CD4-positive, alpha-beta T cell treated with Interleukin-17A for 1 hour (primary cell): ENCODE measurements around the gene MTLN.
"Not testable (repeated sequence)": the region's sequence is repeated elsewhere in the genome, so short reads cannot be mapped to it uniquely, and the experiment has no call there.

Experiments used
- DNase-seq: peaks from one replicate; pipeline ENCODE4 v3.0.0-alpha.2; 2020

Gene MTLN

DNA sequence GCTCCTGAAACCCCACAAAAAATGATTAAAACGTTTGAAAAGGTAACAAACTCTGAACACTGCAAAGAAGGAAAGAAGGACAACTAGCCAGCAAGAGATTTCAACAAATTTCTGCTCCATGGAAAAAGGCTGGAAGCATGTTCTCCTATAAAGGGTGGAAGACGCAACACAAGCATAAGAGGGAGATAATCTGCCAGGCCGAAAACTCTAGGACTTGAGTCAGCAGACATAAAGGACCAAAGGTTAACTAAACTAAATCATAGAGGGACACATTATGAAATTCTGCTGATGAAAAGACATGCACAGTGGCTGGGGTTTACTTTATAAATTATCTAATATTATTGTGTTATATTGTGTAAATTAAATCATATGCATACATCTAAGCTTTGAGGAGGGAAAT lies 14.3 kb downstream of the MTLN start:
- DNase-seq, result no peak

DNA sequence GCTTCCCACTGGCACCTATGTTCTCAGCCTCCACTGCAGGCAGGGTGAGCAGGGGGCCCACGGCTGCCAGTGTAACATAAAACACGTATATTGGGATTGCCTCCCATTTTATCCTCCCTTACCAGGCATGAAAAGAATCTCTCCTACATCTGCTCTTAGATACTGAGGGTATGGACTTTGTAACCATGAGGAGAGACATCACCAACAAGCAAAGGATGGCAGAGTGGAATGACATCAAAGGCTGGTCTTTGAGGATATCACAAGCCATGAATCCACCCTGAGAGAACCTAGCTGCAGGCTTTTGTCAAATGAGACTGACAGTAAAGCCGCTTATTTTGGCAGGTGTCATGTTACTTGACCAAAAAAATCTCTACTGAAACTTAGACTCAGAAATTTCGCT lies 14.9 kb downstream of the MTLN start:
- DNase-seq, result no peak

- not testable (repeated sequence) for DNase-seq
These were observed 22.2 kb downstream of the MTLN start for GRCh38 chr2:110190169-110190568.

DNA sequence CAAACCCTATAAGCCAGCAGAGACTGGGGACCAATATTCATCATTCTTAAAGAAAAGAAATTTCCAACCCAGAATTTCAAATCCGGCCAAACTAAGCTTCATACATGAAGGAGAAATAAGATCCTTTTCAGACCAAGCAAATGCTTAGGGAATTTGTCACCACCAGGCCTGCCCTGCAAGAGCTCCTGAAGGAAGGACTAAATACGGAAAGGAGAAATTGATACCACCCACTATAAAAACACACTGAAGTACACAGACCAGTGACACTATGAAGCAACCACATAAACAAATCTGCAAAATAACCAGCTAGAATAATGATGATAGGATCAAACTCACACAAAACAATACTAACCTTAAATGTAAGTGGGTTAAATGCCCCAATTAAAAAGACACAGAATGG lies 29.9 kb downstream of the MTLN start:
- no peak for DNase-seq

- DNase-seq, result no peak
These were observed 32.3 kb downstream of the MTLN start for GRCh38 chr2:110180036-110180435.

DNA sequence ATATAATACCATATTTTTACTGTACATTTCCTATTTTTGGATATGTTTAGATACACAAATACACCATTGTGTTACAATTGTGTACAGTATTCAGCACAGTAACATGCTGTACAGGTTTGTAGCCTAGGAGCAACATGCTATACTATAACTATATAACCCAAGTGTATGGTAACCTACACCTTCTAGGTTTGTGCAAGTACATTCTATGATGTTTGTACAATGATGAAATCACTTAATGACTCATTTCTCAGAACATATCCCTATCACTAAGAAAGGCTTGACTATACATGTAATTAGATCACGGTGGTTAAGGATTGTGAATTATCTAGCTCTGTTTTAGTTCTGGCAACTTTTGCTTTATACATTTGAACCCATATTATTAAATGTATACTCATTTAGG lies 38.8 kb downstream of the MTLN start:
- no peak for DNase-seq

GRCh38 chr2:110172506-110172905 lies 39.8 kb downstream of the MTLN start:
- no peak for DNase-seq

DNA sequence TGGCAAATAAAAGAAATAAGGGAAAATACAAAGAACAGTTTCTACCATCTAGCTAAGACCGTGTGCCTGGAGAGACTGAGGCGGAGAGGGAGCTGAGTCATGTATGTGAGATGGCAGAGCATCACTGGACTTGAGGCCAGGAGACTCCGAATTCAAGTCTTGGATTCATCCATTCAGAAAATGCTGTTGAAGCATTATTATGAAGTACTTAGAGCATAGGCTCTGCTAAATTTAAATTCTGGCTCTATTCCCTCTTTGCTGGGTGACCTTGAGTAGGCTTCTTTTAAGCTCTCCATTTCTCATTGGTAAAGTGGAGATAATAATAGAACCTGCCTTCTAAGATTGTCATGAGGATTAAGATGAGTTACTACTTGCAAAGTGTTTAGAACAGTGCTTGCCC lies 42.2 kb downstream of the MTLN start:
- DNase-seq, result no peak

GRCh38 chr2:110167326-110168000 lies 44.9 kb downstream of the MTLN start:
- no peak for DNase-seq

DNA sequence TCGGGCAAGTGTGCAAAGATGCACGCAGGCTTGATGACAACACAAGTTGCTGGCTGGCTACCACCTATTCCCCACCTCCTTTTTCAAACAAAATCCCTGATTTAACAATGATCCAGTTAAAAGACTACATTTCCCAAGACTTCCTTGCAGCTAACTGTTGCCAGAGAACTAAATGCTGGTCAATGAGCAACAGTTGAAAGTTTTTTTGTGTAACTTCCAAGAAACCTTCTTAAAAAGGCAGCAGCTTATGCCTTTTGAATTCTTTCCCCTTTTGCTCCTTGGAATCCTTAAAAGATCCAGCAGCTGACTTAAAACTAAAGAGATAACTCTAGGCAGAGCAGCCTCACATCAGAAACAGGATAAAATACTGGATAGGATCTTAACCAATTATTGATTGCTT lies 46.1 kb downstream of the MTLN start:
- no peak for DNase-seq
